Ascending aorta (tissue), 2 donors: Measurements from ENCODE around the gene TEX28. TPM values are rescaled to one million over a fixed set of nuclear protein-coding genes. Genes with fewer than 3 reads are reported as not detected.

ENCODE experiments used
- DNase-seq, 2 donors: peaks; one replicate each; pipeline ENCODE4 v3.0.0-alpha.2; 2019; ENCODE audit warnings: low spot score in 2 of 2
- H3K27ac ChIP-seq, 2 donors: fragments of 200-600 bp; sonication (generic); one replicate each; pipeline ENCODE4 v1.5.1; 2016 to 2017; ENCODE audit warnings: mild to moderate bottlenecking in 1 of 2
- H3K27me3 ChIP-seq: fragments of 200-600 bp; sonication (generic); one replicate; pipeline ENCODE4 v1.5.1; 2017
- H3K36me3 ChIP-seq, 2 donors: fragments of 200-600 bp; sonication (generic); one replicate each; pipeline ENCODE4 v1.5.1; 2016
- H3K4me1 ChIP-seq, 2 donors: fragments of 200-600 bp; sonication (generic); one replicate each; pipeline ENCODE4 v1.5.1; 2016 to 2017; ENCODE audit warnings: mild to moderate bottlenecking in 1 of 2
- H3K4me3 ChIP-seq, 2 donors: fragments of 200-600 bp; sonication (generic); one replicate each; pipeline ENCODE4 v1.5.1; 2016 to 2017; ENCODE audit warnings: mild to moderate bottlenecking in 1 of 2
- H3K9me3 ChIP-seq, 2 donors: fragments of 200-600 bp; sonication (generic); one replicate each; pipeline ENCODE4 v1.5.1; 2016
- intact Hi-C: fragments of 100-400 bp; cut with DNase I; formaldehyde crosslinking; loops from one replicate; pipeline ENCODE4 v1.15.1; 2023
- total RNA-seq: library from RNA; depleted of rRNA; stranded (reverse); fragments of >200 nt; gene quantifications from one replicate; pipeline ENCODE4 v1.1.0, GENCODE V29; 2016
- TF ChIP-seq, protein P1 (sequence below), 3 experiments: fragments of 200-600 bp in 2 of 3; fragments of 450-650 bp in 1 of 3; sonication (generic) in 2 of 3; IDR thresholded peaks; one replicate each; pipeline ENCODE4 v1.5.1; 2016 to 2019; ENCODE audit warnings: antibody characterized with exemption in 3 of 3, mild to moderate bottlenecking in 1 of 3, moderate library complexity in 1 of 3

Gene TEX28
- total RNA-seq, 1 donor from 2014 or later, result not detected

DNA sequence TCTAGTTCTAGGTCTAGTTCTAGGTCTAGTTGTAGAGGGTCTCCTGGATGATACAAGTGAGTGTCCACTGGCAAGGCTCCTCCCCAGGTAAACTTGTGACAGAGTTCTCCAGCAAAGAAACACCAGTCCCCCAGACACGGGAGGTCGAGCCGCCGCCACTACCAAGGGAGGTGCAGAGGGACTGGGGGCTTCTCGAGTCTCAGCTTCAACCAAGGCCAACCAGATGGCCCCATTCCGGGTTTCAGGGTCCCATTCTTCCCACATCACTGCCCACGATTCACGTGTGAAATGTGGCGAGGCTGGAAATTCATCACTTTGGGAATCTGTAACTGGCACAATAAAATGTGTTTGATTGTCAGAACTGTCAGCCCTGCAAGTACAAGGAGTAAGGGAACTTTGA lies 38.2 kb upstream of the TEX28 start:
- Histone ChIP-seq H3K9me3 (no peaks in the 10 kb centered on the region), H3K27ac (no peak overlapping the region), H3K27me3 (no peaks in the 10 kb centered on the region), H3K36me3 (no peaks in the 10 kb centered on the region), H3K4me1 (no peaks in the 10 kb centered on the region), H3K4me3 (no peak overlapping the region)
- DNase-seq, result no peak
- TF ChIP-seq, protein P1, sequence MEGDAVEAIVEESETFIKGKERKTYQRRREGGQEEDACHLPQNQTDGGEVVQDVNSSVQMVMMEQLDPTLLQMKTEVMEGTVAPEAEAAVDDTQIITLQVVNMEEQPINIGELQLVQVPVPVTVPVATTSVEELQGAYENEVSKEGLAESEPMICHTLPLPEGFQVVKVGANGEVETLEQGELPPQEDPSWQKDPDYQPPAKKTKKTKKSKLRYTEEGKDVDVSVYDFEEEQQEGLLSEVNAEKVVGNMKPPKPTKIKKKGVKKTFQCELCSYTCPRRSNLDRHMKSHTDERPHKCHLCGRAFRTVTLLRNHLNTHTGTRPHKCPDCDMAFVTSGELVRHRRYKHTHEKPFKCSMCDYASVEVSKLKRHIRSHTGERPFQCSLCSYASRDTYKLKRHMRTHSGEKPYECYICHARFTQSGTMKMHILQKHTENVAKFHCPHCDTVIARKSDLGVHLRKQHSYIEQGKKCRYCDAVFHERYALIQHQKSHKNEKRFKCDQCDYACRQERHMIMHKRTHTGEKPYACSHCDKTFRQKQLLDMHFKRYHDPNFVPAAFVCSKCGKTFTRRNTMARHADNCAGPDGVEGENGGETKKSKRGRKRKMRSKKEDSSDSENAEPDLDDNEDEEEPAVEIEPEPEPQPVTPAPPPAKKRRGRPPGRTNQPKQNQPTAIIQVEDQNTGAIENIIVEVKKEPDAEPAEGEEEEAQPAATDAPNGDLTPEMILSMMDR (IDR thresholded peaks at IDR 0.05), result no peak
- intact Hi-C loops, result no loop called here

DNA sequence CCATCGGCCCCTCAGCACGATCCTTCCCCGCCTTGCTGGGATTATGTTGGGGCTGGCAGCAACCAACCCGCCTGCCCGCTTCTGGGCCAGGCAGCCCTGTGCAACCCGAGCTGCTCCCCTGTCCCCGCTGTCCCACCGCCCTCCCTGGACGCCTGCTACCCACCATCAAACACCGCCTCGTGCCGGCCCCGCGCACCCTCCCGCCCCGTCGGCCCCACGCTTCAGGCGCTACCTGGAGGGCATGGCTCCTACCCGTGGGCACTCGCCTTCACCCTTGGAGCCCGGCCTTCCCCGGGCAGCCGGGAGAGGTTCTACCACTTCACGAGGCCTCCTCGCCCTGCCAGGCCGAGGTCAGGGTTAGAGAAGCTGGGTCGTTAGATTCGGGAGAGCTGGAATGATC lies 37.6 kb upstream of the TEX28 start:
- Histone ChIP-seq H3K27me3 (no peaks in the 10 kb centered on the region), H3K4me3 (no peak overlapping the region), H3K4me1 (no peaks in the 10 kb centered on the region), H3K9me3 (no peaks in the 10 kb centered on the region), H3K27ac (no peak overlapping the region), H3K36me3 (no peaks in the 10 kb centered on the region)
- TF ChIP-seq, protein P1 (IDR thresholded peaks at IDR 0.05), result no peak
- intact Hi-C loops, result no loop called here
- DNase-seq, result no peak

DNA sequence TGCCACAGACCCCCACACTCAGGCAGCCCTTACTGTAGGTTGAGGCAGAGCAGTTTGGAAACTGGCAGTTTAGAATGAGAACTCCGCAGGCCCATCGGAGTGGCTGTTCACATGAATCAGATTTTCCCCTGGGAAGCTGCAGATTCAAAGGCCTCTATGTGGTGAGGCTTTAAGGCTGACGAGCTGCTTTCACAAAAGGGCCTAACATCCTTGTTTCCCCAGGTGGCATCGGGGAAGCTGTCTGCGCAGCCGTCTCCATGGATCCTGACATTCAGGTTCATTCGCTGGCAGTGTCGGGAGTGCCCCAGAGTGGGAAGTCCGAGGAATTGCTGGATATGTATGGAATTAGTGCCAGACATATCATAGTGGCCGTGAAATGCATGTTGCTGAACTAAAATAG lies 34.4 kb upstream of the TEX28 start:
- Histone ChIP-seq H3K36me3 (no peaks in the 10 kb centered on the region), H3K27ac (no peak overlapping the region), H3K27me3 (no peaks in the 10 kb centered on the region), H3K9me3 (no peaks in the 10 kb centered on the region), H3K4me1 (no peaks in the 10 kb centered on the region), H3K4me3 (no peak overlapping the region)
- TF ChIP-seq, protein P1 (IDR thresholded peaks at IDR 0.05), result no peak
- intact Hi-C loops, result no loop called here
- no peak for DNase-seq

DNA sequence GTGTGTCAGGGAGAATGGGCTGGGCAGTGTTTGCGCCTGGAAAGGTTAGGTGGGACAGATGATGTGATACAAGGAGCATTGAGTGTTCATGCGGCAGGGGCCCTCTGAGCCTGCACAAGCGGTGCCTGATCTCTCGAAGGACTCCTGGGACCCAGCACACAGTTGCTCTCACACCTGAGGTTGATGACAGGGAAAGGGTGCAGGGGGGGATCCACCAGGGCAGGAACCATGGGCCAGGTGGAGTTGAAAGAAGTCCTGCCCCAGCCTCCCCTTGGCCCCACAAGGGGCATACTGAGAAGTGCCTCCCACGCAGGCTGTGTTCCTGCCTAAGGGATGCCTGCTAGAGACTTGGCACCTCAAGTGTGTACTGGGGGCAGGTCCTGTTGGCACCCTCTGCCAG lies 33.7 kb upstream of the TEX28 start:
- no peaks in the 10 kb centered on the region for H3K27me3 ChIP-seq
- no peak overlapping the region for H3K4me3 ChIP-seq
- H3K36me3 ChIP-seq, result no peaks in the 10 kb centered on the region
- intact Hi-C loops, result no loop called here
- no peaks in the 10 kb centered on the region for H3K9me3 ChIP-seq
- TF ChIP-seq, protein P1 (IDR thresholded peaks at IDR 0.05), result no peak
- no peak overlapping the region for H3K27ac ChIP-seq
- no peaks in the 10 kb centered on the region for H3K4me1 ChIP-seq
- no peak for DNase-seq

DNA sequence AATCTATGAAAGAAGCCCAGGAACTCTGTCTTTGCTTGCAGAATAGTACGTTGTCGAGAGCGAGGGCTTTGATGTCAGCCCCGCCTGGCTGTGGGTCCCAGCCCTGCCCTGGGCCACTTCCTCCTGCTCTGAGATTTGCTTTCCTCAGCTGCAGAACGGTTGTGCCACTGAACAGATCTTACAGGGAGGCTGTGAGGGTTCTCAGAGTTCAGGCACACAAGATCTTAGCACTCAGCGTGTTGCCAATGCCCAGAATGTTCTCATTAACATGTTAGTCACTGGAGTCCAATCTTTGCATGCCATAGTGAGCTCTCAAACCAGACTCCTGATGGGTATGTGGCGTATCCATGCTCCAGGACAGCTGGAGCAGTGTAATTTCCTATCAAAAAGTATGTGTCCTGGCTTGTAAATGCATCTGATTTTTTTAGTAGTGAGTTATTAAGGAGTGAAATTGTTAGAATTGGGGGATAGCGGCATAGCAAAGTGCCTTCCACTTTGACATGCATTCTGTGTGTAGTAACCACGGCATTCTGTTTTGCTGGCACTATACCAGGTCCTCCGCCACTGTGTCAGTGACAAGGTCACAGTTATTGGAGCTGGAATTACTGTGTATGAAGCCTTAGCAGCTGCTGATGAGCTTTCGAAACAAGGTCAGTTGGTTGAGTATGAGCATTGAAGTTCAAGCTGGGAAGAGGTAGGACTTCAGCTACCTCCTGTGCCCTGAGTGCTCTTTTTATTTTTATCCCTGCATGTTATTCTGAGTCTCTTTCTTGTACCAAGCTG lies 32.3 kb upstream of the TEX28 start:
- DNase-seq, result no peak
- no peaks in the 10 kb centered on the region for H3K27me3 ChIP-seq
- H3K4me1 ChIP-seq, result no peaks in the 10 kb centered on the region
- no peak overlapping the region for H3K4me3 ChIP-seq
- H3K27ac ChIP-seq, result no peak overlapping the region
- H3K9me3 ChIP-seq, result no peaks in the 10 kb centered on the region
- intact Hi-C loops, result no loop called here
- H3K36me3 ChIP-seq, result no peaks in the 10 kb centered on the region
- TF ChIP-seq, protein P1 (IDR thresholded peaks at IDR 0.05), result no peak
